NCI-H2196 (cell line): ENCODE measurements around the gene JAKMIP3.

Source experiments
- DNase-seq: peaks from one replicate; lab custom pipeline; 2025; ENCODE audit not compliant: unreplicated experiment; lab: John Stamatoyannopoulos, UW

JAKMIP3 gene

GRCh38 chr10:132097609-132098377 is 32.0 kb downstream of the JAKMIP3 start:
- DNase-seq: no peak

GRCh38 chr10:132098539-132099388 is 33.0 kb downstream of the JAKMIP3 start:
- no peak for DNase-seq

- DNase-seq: no peak
Observed at GRCh38 chr10:132099389-132100090, 33.8 kb downstream of the JAKMIP3 start.

GRCh38 chr10:132100091-132100481 is 34.3 kb downstream of the JAKMIP3 start:
- DNase-seq: no peak

GRCh38 chr10:132100556-132101349 is 35.0 kb downstream of the JAKMIP3 start:
- DNase-seq: no peak

GRCh38 chr10:132101529-132101928 is 35.8 kb downstream of the JAKMIP3 start:
- no peak for DNase-seq

- no peak for DNase-seq
Observed at GRCh38 chr10:132102071-132102716, 36.4 kb downstream of the JAKMIP3 start.

GRCh38 chr10:132102717-132103110 is 37.0 kb downstream of the JAKMIP3 start:
- DNase-seq: no peak

GRCh38 chr10:132103116-132103910 is 37.6 kb downstream of the JAKMIP3 start:
- no peak for DNase-seq

- DNase-seq: no peak
Observed at GRCh38 chr10:132104062-132104461, 38.3 kb downstream of the JAKMIP3 start.

- DNase-seq: no peak
Observed at GRCh38 chr10:132104471-132105301, 38.9 kb downstream of the JAKMIP3 start.

GRCh38 chr10:132105302-132105995 is 39.7 kb downstream of the JAKMIP3 start:
- no peak for DNase-seq

GRCh38 chr10:132106431-132106830 is 40.7 kb downstream of the JAKMIP3 start:
- no peak for DNase-seq

GRCh38 chr10:132107186-132107948 is 41.6 kb downstream of the JAKMIP3 start:
- DNase-seq: no peak

GRCh38 chr10:132107949-132108877 is 42.5 kb downstream of the JAKMIP3 start:
- DNase-seq: no peak
